Stomach (tissue), 4 donors: ENCODE data around the gene HMG20A.
A peak's percentile ranks its signal among the peaks of the same experiment; 100 is the strongest.

Experiments used
- EP300 ChIP-seq: sonication (generic); formaldehyde crosslinking; IDR thresholded peaks from one replicate; pipeline ENCODE4 v1.6.1; 2017; ENCODE audit warnings: antibody characterized with exemption
- POLR2A ChIP-seq, 4 donors: fragments of 450-650 bp; IDR thresholded peaks; one replicate each; pipeline ENCODE4 v1.6.1; 2016; ENCODE audit warnings: antibody characterized with exemption in 4 of 4, control low read depth in 2 of 4, mild to moderate bottlenecking in 1 of 4, moderate library complexity in 1 of 4
- POLR2AphosphoS5 ChIP-seq, 3 donors: sonication (generic); formaldehyde crosslinking; IDR thresholded peaks; one replicate each; pipeline ENCODE4 v1.6.1; 2016; ENCODE audit warnings: antibody characterized with exemption in 3 of 3
- TF ChIP-seq, protein P1 (sequence below), 7 experiments: fragments of 450-650 bp in 4 of 7; fragments of 200-600 bp in 3 of 7; sonication (generic) in 3 of 7; IDR thresholded peaks; one replicate each; pipeline ENCODE4 v1.5.1; 2016 to 2019; ENCODE audit warnings: antibody characterized with exemption in 7 of 7, control low read depth in 2 of 7, mild to moderate bottlenecking in 1 of 7

DNA sequence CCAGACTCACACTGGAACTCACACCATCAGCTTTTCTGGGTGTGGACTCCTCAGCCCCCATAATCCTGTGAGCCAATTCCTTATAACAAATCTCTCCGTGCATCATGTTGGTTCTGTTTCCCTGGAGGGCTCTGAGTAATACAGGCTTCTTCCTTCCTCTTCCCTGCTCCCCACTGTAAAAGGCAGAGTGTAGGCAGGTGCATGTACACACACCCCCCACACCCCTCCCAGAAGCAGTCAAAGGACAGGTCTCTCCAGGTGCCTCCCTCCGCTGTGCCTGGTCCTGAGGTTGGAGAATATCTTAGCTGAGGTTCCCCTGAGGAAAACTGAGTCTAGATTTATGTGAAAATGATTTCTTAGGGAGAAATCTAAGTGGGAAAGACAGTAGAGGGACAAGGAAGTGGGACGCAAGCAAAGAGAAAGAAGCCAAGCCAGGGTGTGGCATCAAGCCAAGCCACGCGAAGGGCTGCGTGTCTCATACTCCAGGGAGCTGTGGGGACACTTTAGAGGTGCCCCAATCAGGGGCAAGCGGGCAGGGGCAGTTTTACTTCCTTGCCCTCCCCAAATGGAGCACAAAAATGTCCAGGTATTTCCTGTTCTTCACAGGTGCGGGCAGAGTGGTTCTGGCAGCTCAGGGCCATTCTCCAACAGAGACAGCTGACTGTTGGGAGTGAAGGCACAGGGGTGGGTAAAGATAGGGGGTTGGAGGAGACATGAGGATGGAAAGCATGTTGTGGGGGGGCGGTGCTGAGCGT, 86.6 kb downstream of the HMG20A start:
- TF ChIP-seq, protein P1, sequence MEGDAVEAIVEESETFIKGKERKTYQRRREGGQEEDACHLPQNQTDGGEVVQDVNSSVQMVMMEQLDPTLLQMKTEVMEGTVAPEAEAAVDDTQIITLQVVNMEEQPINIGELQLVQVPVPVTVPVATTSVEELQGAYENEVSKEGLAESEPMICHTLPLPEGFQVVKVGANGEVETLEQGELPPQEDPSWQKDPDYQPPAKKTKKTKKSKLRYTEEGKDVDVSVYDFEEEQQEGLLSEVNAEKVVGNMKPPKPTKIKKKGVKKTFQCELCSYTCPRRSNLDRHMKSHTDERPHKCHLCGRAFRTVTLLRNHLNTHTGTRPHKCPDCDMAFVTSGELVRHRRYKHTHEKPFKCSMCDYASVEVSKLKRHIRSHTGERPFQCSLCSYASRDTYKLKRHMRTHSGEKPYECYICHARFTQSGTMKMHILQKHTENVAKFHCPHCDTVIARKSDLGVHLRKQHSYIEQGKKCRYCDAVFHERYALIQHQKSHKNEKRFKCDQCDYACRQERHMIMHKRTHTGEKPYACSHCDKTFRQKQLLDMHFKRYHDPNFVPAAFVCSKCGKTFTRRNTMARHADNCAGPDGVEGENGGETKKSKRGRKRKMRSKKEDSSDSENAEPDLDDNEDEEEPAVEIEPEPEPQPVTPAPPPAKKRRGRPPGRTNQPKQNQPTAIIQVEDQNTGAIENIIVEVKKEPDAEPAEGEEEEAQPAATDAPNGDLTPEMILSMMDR (IDR thresholded peaks at IDR 0.05): no peak
- TF ChIP-seq POLR2AphosphoS5 (IDR thresholded peaks at IDR 0.05): peak in 2 of 3 donors; percentile 14 to 17
- no peak for TF ChIP-seq POLR2A (IDR thresholded peaks at IDR 0.05)
- TF ChIP-seq EP300: no peak
